LNCAP (cell line): ENCODE results near the gene SEC14L3.

Experiments
- TF ChIP-seq, protein P1 (sequence below): fragments of 450-650 bp; IDR thresholded peaks from 2 replicates; pipeline ENCODE4 v1.5.1; 2017; ENCODE audit warnings: mild to moderate bottlenecking

SEC14L3 gene

DNA sequence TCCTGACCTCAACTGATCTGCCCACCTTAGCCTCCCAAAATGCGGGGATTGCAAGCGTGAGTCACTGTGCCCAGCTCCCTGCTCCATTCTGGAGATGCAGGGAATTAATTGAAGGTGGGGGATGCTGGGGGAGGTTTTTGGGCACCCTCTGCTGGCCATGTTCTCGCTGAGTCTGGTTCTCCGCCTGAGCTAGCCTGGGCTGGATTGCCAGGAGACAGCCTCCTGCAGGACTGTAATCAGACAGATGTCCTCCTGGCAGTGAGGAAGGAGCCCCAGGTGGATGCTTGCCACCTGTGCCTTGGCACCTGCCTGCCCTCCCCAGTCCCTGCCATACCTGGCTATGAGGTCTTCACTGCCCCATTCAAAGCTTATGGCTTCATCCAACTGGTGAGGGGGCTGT is 40.9 kb downstream of the SEC14L3 start:
- TF ChIP-seq, protein P1, sequence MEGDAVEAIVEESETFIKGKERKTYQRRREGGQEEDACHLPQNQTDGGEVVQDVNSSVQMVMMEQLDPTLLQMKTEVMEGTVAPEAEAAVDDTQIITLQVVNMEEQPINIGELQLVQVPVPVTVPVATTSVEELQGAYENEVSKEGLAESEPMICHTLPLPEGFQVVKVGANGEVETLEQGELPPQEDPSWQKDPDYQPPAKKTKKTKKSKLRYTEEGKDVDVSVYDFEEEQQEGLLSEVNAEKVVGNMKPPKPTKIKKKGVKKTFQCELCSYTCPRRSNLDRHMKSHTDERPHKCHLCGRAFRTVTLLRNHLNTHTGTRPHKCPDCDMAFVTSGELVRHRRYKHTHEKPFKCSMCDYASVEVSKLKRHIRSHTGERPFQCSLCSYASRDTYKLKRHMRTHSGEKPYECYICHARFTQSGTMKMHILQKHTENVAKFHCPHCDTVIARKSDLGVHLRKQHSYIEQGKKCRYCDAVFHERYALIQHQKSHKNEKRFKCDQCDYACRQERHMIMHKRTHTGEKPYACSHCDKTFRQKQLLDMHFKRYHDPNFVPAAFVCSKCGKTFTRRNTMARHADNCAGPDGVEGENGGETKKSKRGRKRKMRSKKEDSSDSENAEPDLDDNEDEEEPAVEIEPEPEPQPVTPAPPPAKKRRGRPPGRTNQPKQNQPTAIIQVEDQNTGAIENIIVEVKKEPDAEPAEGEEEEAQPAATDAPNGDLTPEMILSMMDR: no peak; the same call in 1 of the 2 replicates

DNA sequence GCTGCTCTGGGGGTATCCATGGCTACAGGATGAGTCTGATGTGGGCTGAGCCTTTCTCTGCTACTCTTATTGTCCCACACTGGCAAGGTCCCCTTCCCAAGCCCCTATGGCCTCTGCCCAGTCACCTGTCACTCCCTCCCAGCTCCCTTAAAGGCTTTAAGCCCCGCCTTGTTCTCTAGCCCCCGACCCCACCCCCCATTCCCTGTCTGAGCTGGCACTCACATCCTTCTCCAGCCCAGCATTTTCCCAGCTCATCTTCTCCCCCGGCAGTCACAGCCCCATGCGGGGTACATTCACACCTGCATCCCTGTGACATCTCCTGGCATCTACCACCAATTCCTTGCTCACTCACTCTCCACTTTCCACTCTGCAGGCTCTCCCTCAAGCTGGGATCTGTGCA is 41.9 kb downstream of the SEC14L3 start:
- TF ChIP-seq, protein P1: no peak

DNA sequence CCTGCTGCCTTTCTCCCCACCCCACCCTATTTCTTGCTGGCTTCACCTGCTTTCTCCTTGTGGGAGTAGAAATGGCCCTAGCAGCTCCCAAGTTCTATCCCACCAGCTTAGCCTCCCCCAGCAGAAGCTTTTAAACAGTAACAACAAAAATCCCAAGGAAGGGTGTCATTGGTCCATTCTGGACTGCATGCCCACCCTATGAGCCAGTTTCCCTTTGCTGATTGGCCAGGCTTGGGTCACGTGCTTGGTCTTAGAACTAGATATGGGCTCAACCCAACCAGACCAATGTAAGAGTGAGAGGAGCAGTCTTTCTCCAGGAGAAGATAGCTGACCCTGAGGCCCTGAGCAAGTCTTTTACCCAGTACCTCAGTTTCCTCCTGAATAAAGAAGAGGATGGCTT is 43.9 kb downstream of the SEC14L3 start:
- TF ChIP-seq, protein P1: no peak

DNA sequence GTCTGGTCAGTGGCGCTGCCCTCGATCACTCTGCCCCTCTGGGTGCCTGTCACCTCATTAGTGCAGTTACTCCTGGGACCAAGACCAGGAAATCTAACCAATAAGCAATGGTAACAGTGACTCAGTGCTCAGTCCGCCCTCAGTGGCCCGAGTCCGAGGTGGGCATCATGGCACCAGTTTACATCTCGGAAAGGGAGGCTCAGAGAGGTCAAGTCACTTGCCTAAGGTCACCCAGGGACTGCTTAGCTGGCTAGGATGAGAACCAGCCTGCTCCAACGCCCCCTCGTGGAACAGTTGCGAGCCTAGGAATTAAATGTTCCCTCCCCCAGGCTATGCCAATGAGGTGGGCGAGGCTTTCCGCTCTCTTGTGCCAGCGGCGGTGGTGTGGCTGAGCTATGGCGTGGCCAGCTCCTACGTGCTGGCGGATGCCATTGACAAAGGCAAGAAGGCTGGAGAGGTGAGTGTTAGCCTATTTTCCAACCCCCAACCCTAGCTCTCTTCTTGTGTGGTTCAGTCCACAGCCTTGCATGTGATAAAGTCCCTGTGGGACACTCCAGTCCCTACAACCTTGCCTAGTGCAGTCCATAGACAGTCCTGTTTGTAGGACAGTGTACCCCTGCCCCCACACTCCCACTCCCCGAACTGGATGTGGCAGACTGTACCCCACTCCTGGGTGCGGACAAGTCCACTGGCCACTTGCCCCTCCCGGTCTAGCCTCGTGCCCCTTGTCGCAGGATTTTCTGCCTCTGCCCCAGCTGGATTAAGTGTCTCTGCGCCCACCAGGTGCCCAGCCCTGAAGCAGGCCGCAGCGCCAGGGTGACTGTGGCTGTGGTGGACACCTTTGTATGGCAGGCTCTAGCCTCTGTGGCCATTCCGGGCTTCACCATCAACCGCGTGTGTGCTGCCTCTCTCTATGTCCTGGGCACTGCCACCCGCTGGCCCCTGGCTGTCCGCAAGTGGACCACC is 45.1 kb downstream of the SEC14L3 start:
- TF ChIP-seq, protein P1: peak; percentile 74

DNA sequence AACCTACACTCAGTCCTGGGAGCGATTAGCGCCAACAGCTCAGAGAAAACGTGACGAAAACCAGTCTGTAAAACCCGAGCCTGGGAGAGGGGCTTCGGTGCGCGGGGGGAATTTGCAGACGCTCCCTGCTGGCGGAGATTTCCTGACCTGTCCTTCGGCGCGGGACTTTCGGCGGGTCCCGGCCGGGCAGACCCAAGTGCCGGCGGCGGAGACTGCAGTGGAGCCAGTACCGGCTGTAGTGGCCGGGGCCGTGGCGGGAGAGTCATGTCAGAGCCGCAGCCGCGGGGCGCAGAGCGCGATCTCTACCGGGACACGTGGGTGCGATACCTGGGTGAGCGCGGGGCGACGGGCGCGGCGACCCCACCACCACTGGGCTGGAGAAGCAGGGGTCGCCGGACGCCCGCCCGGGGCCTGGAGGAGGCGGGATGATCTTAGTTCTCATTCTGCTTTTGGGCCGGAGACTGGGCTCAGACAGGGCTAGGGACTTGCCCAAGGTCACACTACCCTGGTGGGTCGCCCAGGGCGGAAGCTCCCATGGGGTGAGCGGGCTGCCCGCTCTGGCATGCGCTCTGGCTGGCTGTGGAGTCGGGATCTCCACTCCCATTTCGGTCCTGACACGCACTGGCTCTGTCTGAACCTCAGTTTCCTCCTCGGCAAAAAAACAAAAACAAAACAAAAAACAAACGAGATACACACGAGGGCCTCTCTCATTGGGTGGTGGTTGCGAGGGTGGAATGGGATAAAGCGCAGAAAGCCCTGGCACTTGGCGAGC is 46.0 kb downstream of the SEC14L3 start, which contains the start of gene MTFP1:
MTFP1 (plus strand) TSS at position 153 of the 772 bp plus-strand sequence; CDS start at position 265, 112 bp downstream.
- TF ChIP-seq, protein P1: no peak

DNA sequence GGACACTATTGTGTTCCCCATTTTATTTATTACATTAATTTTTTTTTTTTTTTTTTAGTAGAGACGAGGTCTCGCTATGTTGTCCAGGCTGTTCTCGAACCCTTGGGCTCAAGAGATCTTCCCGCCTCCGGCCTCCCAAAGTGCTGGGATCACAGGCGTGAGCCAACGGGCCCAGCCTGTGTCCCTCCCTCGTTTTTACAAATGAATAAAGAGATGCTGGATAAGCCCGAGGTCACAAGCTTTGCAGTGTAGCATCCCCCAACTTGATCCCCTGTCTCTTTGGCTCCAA is 46.5 kb downstream of the SEC14L3 start:
- TF ChIP-seq, protein P1: no peak

DNA sequence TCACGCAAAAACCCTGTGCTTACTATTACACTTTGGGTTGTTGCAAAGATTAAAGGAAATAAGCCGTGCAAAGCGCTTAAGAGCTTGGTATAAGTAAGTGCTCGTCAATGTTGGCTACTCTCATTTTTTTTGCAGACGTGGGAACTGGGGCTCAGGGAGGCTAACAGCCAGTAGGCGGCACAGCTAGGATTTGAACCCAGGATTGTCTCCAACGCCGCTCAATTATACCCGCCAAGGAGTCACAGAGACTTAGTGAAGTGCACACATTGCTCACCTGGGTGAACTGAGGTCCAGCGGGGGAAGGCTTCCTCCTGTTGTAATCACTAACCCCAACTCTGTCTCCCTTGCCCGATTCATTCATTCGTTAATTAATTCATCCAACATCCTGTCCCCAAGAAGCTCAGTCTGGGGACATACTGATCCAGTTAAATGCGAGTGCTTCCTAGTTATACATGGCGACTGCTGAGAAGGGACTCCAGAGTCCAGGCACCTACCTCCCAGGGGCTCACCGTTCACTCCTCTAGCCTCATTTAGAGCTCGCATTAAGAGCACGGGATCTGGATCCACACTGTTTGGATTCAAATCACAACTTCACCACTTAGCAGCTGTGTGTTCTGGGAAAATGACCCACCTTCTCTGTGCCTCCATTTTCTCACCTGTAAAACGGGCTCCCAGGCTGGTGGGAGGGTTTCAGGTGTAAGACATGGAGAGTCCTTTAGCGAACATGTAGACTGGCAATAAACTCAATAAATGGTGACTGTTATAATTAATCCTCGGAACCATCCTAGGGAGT is 47.1 kb downstream of the SEC14L3 start:
- TF ChIP-seq, protein P1: no peak
